Endothelial cell of umbilical vein (primary cell): Measurements from ENCODE around the gene SMG9. TPM values are rescaled to one million over a fixed set of nuclear protein-coding genes. Genes with fewer than 3 reads are reported as not detected.

ENCODE experiments used
- BruUV-seq: library from RNA; stranded (reverse); fragments of 400-500 nt; replicated peaks from 2 replicates; lab custom pipeline; 2021; lab: Mats Ljungman, UMichigan
- CTCF ChIA-PET: fragments of 300-600, 350-600 bp; sonication (Branson Sonifier 250); formaldehyde crosslinking; loops from one replicate; lab custom pipeline; 2021; ENCODE audit warnings: antibody characterized with exemption, inconsistent platforms; lab: Charles Lee
- POLR2A ChIA-PET: fragments of 300-600, 350-600 bp; sonication (Branson Sonifier 250); formaldehyde crosslinking; loops from one replicate; lab custom pipeline; 2021; ENCODE audit warnings: antibody characterized with exemption, inconsistent platforms; lab: Charles Lee
- DNase-seq: peaks from one replicate; pipeline ENCODE4 v3.0.0-alpha.2; 2011; ENCODE audit warnings: low read depth, low spot score
- FAIRE-seq: peaks from 2 replicates; lab custom pipeline; 2011; peaks lifted over from hg19 to GRCh38; lab: Jason Lieb, UNC
- H2AFZ ChIP-seq: 2 replicates; pipeline ENCODE4 v1.6.0; 2012; ENCODE audit warnings: low read depth, low read length, control low read depth, inconsistent platforms
- H3K27ac ChIP-seq: 2 replicates; pipeline ENCODE4 v1.5.1; 2011; ENCODE audit warnings: low read depth, mild to moderate bottlenecking, control low read depth, low read length, moderate library complexity; ENCODE audit not compliant: insufficient read depth
- H3K27me3 ChIP-seq, 2 experiments: 2 replicates each; pipeline versions ENCODE4 v1.6.0 to v1.6.1; 2011; ENCODE audit warnings: low read length in 2 of 2, mixed read lengths in 1 of 2; ENCODE audit not compliant: control insufficient read depth in 2 of 2, insufficient read depth in 2 of 2
- H3K36me3 ChIP-seq, 2 experiments: 2 replicates in 1 of 2; 3 replicates in 1 of 2; pipeline ENCODE4 v1.5.1; 2011; ENCODE audit warnings: low read length in 2 of 2, mild to moderate bottlenecking in 1 of 2, moderate library complexity in 1 of 2; ENCODE audit not compliant: control insufficient read depth in 2 of 2, insufficient read depth in 2 of 2; ENCODE audit errors: extremely low read depth in 1 of 2
- H3K4me1 ChIP-seq: 3 replicates; pipeline ENCODE4 v1.5.1; 2011; ENCODE audit warnings: mild to moderate bottlenecking, low read length; ENCODE audit not compliant: control insufficient read depth, insufficient read depth; ENCODE audit errors: extremely low read depth
- H3K4me2 ChIP-seq: 2 replicates; pipeline ENCODE4 v1.6.1; 2011; ENCODE audit warnings: low read length, control low read depth, mixed read lengths; ENCODE audit not compliant: insufficient read depth
- H3K4me3 ChIP-seq, 3 experiments: fragments of 200-600 bp in 1 of 3; sonication (generic), shearing (Covaris generic) in 1 of 3; replicated peaks in 1 of 3; 2 replicates each; pipeline ENCODE4 v1.5.1; 2011 to 2016; ENCODE audit warnings: control low read depth in 3 of 3, low read length in 3 of 3, mild to moderate bottlenecking in 2 of 3, inconsistent platforms in 1 of 3, low read depth in 1 of 3, moderate library complexity in 1 of 3; ENCODE audit not compliant: insufficient read depth in 1 of 3
- H3K79me2 ChIP-seq: 2 replicates; pipeline ENCODE4 v1.6.0; 2012; ENCODE audit warnings: low read length, inconsistent platforms; ENCODE audit not compliant: control insufficient read depth, insufficient read depth
- H3K9ac ChIP-seq: replicated peaks from 2 replicates; pipeline ENCODE3; 2011; ENCODE audit warnings: low read length, control low read depth; ENCODE audit not compliant: insufficient read depth; ENCODE audit errors: extremely low read depth
- H3K9me1 ChIP-seq: replicated peaks from 3 replicates; pipeline ENCODE4 v1.6.0; 2011; ENCODE audit warnings: mild to moderate bottlenecking, low read length; ENCODE audit not compliant: control insufficient read depth, insufficient read depth; ENCODE audit errors: extremely low read depth
- H3K9me3 ChIP-seq: replicated peaks from 2 replicates; pipeline ENCODE4 v1.5.1; 2012; ENCODE audit warnings: low read length, inconsistent platforms; ENCODE audit not compliant: control insufficient read depth, insufficient read depth
- H4K20me1 ChIP-seq: replicated peaks from 2 replicates; pipeline ENCODE3; 2011; ENCODE audit warnings: mild to moderate bottlenecking, low read length; ENCODE audit not compliant: control insufficient read depth, insufficient read depth; ENCODE audit errors: extremely low read depth
- CTCF ChIP-seq, 2 donors: IDR thresholded peaks; 1 replicate in 1 of 2; 2 replicates in 1 of 2; pipeline ENCODE4 v1.5.1; 2011; ENCODE audit warnings: low read length in 2 of 2, mild to moderate bottlenecking in 2 of 2, moderate library complexity in 2 of 2, control low read depth in 1 of 2, inconsistent platforms in 1 of 2, low read depth in 1 of 2; ENCODE audit not compliant: insufficient read depth in 1 of 2; ENCODE audit errors: extremely low read depth in 1 of 2
- EZH2 ChIP-seq: IDR thresholded peaks from 2 replicates; pipeline ENCODE4 v1.6.1; 2012; ENCODE audit warnings: borderline replicate concordance, low read depth, mild to moderate bottlenecking, moderate library complexity, low read length, inconsistent platforms; ENCODE audit not compliant: severe bottlenecking
- FOS ChIP-seq: IDR thresholded peaks from 2 replicates; pipeline ENCODE4 v1.6.1; 2011; ENCODE audit warnings: mild to moderate bottlenecking, low read length, moderate library complexity, borderline replicate concordance; ENCODE audit not compliant: insufficient read depth
- JUN ChIP-seq: IDR thresholded peaks from 2 replicates; pipeline ENCODE4 v1.6.1; 2011; ENCODE audit warnings: borderline replicate concordance, low read depth; ENCODE audit not compliant: insufficient read length, insufficient read depth
- MAX ChIP-seq: IDR thresholded peaks from 2 replicates; pipeline ENCODE4 v1.6.1; 2011; ENCODE audit not compliant: insufficient read depth, insufficient read length
- MYC ChIP-seq: IDR thresholded peaks from one replicate; pipeline ENCODE4 v1.6.1; 2011; ENCODE audit warnings: mild to moderate bottlenecking, low read depth, low read length
- POLR2AphosphoS5 ChIP-seq: IDR thresholded peaks from 2 replicates; pipeline ENCODE4 v1.6.1; 2012; ENCODE audit warnings: low read depth, mild to moderate bottlenecking, control low read depth, low read length, moderate library complexity; ENCODE audit not compliant: insufficient read depth
- dilution Hi-C: fragments of 300-500 bp; cut with MboI; formaldehyde crosslinking; loops from one replicate; pipeline ENCODE4 v1.15.0; 2019; ENCODE audit warnings: low sequenced_read_pairs; ENCODE audit not compliant: extremely low pct_ligation_motif_present
- intact Hi-C: fragments of 100-400 bp; cut with micrococcal nuclease; formaldehyde crosslinking; loops from one replicate; pipeline ENCODE4 v1.10.0; 2022
- polyA plus RNA-seq, 4 experiments: library from polyadenylated mRNA; depleted of rRNA in 3 of 4; stranded (reverse) in 3 of 4; unstranded in 1 of 4; fragments of >200 nt; gene quantifications; 2 replicates each; pipeline versions ENCODE4 v1.2.1 to v1.2.3, GENCODE V29; 2011 to 2012; ENCODE audit warnings: missing spikeins in 1 of 4
- total RNA-seq: library from RNA; stranded (reverse); gene quantifications from 2 replicates; pipeline ENCODE4 v1.2.3, GENCODE V29; 2021

SMG9 gene
- total and polyA plus RNA-seq, 2 donors (not counting 3 experiments of a cell fraction or from before 2014, with no cell fraction given): 25.5 to 45.0 TPM

DNA sequence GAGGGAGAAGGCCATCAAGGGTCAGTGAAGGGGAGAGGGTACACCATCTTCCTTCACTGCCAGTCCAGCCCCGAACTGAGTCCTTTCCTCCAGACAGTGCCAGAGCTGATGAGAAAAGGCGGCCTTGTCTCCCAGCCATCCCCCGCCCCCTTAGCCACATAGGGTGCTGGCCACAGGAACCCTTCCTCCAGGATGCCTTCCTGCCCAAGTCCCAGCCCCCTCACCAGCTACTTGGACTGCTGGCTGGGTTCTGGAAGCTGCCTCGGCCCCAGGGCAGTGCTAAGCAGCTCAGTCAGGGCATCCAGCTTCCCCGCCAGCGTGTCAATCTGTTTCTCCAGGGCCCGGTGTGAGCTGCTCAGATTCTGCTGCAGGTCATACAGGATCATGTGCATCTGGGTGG is 12.6 kb upstream of the SMG9 start:
- Histone ChIP-seq H2AFZ (no peak overlapping the region), H3K9me3 (no peaks in the 10 kb centered on the region), H3K27ac (no peak overlapping the region), H4K20me1 (no peaks in the 10 kb centered on the region), H3K79me2 (no peaks in the 10 kb centered on the region), H3K9ac (no peak overlapping the region), H3K4me1 (peaks cover 17% of the 10 kb centered on the region), H3K4me2 (no peak overlapping the region), H3K4me3 (no peak overlapping the region), H3K27me3 (no peaks in the 10 kb centered on the region), H3K36me3 (no peaks in the 10 kb centered on the region), H3K9me1 (no peaks in the 10 kb centered on the region)
- FAIRE-seq (no peak), DNase-seq (no peak)
- TF ChIP-seq JUN: no peak
- no peak for TF ChIP-seq CTCF (IDR thresholded peaks at IDR 0.05; ENCODE audit: extremely low read depth in 1 of 2, insufficient read depth in 1 of 2, low read depth in 1 of 2, low read length in 2 of 2)
- TF ChIP-seq POLR2AphosphoS5: no peak
- TF ChIP-seq MAX: no peak
- dilution Hi-C loops: no loop called here
- intact Hi-C loops: loop anchor here (5.0 kb wide), 1 partner anchor 65 kb away; no protein-coding TSS in a partner anchor
- BruUV-seq: no TSS peak
- ChIA-PET CTCF (interaction anchor here (1.6 to 4.9 kb wide), 6 partner anchors 8 to 97 kb away, joined by 3 to 114 read pairs (median 22); partner anchors contain the start of gene PLAUR), POLR2A (no interaction called here)

DNA sequence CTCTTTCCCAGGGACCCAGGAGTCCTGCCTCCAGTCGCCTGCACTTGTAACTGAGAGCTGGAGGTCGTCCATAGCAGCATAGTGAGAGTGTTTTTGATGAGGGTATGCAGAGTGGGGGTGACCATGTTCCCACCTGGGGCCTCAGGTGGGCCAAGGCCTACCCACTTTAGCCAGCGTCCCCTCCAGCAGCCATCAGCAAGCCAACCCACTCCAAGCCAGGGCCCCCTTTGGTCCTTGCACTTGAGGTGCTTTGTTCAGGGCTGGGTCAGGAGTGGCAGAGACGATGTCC is 11.9 kb upstream of the SMG9 start:
- CTCF ChIA-PET: interaction anchor here (0.7 to 4.9 kb wide), 18 partner anchors 10 to 184 kb away, joined by 3 to 114 read pairs (median 6); partner anchors contain the start of genes PLAUR, SMG9 and ZNF221
- BruUV-seq: no TSS peak
- DNase-seq: no peak

More for the DNA sequence above, 11.9 kb upstream of the SMG9 start:
- Histone ChIP-seq H3K27ac (no peak overlapping the region), H3K4me2 (no peak overlapping the region), H2AFZ (no peak overlapping the region), H4K20me1 (no peaks in the 10 kb centered on the region), H3K4me3 (no peak overlapping the region), H3K4me1 (peaks cover 17% of the 10 kb centered on the region), H3K9me1 (no peaks in the 10 kb centered on the region), H3K9me3 (no peaks in the 10 kb centered on the region), H3K79me2 (no peaks in the 10 kb centered on the region), H3K36me3 (no peaks in the 10 kb centered on the region), H3K9ac (no peak overlapping the region), H3K27me3 (no peaks in the 10 kb centered on the region)
- dilution Hi-C loops: no loop called here
- intact Hi-C loops: loop anchor here (1.0 to 5.0 kb wide), 4 partner anchors 8 to 184 kb away; no protein-coding TSS in a partner anchor
- no peak for FAIRE-seq
- POLR2A ChIA-PET: interaction anchor here (0.9 kb wide), 1 partner anchor 22 kb away, joined by 3 read pairs; no protein-coding TSS in a partner anchor
- no peak for TF ChIP-seq EZH2
- TF ChIP-seq MAX: no peak
- no peak for TF ChIP-seq MYC
- no peak for TF ChIP-seq JUN
- TF ChIP-seq FOS: no peak
- TF ChIP-seq POLR2AphosphoS5: no peak
